AG09319 (cell line): Measurements from ENCODE around the gene KRTAP4-9.
"Not testable (repeated sequence)": the region's sequence is repeated elsewhere in the genome, so short reads cannot be mapped to it uniquely, and the experiment has no call there.

ENCODE experiments used
- DNase-seq: peaks from one replicate; pipeline ENCODE4 v3.0.0-alpha.2; 2010; ENCODE audit warnings: low read depth; ENCODE audit errors: extremely low read depth
- TF ChIP-seq, protein P1 (sequence below): IDR thresholded peaks from 2 replicates; pipeline ENCODE4 v1.5.1; 2011; ENCODE audit warnings: low read depth, mild to moderate bottlenecking, inconsistent platforms, low read length, moderate library complexity

KRTAP4-9 gene

DNA sequence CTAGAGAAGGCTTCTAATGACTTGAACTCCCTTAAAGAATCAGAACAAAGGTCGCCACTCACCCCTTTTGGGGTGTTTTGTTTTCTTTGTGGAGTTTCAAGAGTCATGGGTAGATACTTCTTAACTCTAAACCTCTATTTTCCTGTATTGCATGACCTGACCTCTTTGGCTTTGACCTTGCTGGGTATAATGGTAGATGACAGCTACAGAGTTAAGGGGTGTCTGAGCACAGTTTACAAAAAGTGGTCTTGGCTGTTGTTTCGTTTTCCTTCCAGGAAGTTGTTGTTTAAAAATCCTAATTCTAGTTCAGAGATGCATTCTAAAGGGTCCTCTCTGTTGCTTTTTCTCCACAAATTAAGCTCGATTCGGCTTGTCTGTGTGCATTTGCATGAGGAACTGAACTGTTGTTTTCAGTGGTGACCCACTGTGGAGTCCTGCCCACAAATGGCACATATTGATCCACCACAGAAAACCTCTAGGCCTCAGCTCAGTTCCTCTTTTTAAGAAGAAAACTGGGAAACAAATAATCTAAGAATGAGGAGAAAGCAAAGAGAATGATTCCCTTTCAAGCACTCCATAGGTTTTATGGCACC lies 16.3 kb upstream of the KRTAP4-9 start:
- not testable (repeated sequence) for DNase-seq

DNA sequence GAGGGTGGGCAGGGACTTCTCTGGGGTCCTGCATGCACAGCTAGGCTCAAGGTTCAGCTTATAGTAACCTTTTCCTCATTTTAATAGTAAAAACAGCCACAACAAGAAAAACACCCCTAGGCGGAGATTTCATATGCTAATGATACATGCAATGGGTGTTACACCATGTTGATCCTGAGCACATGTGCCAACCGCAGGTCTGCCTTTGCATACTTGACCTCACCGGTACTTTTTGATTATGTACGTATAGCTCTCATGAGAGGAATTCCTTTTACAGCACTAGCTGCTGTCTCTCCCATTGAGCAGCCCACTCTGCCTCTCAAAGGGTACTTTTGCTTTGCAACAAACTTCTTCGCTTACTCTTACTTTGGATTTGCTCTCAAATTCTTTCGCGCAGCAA lies 9.1 kb upstream of the KRTAP4-9 start:
- DNase-seq = no peak
- TF ChIP-seq, protein P1, sequence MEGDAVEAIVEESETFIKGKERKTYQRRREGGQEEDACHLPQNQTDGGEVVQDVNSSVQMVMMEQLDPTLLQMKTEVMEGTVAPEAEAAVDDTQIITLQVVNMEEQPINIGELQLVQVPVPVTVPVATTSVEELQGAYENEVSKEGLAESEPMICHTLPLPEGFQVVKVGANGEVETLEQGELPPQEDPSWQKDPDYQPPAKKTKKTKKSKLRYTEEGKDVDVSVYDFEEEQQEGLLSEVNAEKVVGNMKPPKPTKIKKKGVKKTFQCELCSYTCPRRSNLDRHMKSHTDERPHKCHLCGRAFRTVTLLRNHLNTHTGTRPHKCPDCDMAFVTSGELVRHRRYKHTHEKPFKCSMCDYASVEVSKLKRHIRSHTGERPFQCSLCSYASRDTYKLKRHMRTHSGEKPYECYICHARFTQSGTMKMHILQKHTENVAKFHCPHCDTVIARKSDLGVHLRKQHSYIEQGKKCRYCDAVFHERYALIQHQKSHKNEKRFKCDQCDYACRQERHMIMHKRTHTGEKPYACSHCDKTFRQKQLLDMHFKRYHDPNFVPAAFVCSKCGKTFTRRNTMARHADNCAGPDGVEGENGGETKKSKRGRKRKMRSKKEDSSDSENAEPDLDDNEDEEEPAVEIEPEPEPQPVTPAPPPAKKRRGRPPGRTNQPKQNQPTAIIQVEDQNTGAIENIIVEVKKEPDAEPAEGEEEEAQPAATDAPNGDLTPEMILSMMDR = no peak

- no peak for DNase-seq
- TF ChIP-seq, protein P1 = no peak
These were observed 7.1 kb upstream of the KRTAP4-9 start, which contains the start of gene KRTAP4-8 for GRCh38 chr17:41098042-41098441. KRTAP4-8 (minus strand) TSS chr17:41098142; CDS start chr17:41098084, 58 bp downstream.

DNA sequence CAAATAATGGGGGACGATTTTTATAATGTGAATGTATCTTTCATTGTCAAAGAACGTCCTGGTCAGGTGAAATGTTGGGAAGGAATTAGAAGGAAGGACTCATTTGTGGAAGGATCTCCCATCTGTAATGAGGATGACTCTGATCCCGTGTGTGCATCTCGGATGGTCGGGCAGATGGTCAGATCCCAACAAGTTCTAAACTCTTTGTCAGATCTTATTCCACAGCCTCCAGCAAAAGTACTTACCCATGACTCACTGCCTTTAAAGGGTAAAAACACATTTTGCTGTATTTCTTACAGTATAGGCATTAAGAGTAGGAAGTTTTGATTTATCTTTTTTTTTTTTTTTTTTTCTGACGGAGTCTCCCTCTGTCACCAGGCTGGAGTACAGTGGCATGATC lies 6.7 kb upstream of the KRTAP4-9 start:
- TF ChIP-seq, protein P1 = no peak

DNA sequence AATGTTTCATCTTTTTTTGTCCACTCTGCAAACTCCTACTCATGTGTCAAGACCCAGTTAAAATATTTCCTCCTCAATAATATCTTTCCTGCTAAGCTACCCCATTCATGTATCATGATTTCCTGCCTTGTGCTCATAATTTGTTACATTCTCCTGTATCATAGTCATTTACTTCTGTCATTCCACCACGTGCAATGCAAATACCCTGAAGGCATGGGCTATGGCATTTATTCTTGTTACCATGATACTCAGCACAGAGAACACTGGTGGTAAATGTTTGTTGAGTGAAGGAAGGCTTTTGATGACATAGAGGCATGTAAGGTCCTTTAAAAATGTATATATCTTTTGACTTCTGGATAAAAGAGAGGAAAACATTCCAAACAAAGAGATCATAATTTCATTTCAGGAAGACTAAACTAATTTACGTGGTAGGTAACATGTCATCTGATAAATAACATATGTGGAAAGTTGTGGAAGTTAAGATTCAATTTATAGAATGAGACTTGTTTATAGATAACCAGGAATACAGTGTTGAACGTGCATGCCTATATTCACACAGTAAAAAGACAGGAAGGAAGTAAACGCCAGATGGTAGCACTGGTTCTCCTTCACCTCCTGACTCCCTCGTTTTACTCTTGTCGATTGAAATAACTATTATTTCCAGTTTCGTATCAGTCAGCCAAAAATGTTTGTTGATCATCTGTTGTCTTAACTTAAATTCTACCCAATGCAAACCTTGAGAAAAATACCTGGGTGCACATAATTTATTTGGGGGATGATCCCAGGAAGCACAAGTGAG lies 5.3 kb upstream of the KRTAP4-9 start:
- DNase-seq = peak; percentile 19

More for the DNA sequence above, 6.7 kb upstream of the KRTAP4-9 start:
- DNase-seq = peak; percentile 10

DNA sequence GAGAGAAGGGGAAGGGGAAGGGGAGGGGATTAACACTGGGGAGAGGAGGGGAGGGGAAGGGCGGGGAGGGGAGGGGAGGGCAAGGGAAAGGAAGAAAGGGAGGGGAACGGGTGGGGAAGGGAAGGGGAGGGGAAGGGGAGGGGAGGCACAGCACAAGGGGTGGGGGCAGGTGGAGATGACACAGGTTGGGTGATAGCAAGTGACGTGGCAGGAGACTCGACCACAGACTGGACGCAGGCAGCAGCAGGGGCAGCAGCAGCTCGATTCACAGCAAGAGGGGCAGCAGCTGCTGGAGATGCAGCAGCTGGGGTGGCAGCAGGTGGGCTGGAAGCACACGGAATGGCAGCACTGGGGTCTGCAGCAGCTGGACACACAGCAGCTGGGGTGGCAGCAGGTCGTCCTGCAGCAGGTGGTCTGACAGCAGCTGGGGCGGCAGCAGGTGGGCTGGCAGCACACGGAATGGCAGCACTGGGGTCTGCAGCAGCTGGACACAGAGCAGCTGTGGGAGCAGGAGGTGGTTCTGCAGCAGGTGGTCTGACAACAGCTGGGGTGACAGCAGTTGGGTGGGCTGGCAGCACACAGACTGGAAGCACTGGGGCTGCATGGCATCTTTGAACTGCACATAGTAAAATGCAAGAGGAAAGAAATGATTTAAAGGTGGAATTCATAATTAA lies 3.5 kb upstream of the KRTAP4-9 start, which contains the start of gene KRTAP4-16:
Gene KRTAP4-16 (minus strand): TSS at position 624 of the 674 bp plus-strand sequence. CDS start 0 bp downstream, at position 624.
- DNase-seq = no peak
- TF ChIP-seq, protein P1 = no peak

DNA sequence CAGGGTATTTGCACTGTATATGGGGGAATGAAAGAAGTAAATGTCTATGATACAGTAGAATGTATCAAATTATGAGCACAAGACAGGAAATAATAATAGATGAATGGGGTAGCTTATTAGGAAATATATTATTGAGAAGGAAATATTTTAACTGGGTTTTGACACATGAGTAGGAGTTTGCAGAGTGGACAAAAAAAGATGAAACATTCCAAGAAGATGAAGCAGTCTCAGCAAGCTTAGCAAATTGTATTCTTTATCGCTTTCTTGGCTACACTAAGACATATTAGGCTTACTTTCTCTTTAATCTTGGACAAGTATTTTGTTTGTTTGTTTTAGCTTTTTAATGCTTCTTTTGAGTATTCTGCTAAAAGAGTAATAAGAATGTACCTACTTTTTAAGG lies 1.3 kb upstream of the KRTAP4-9 start:
- TF ChIP-seq, protein P1 = no peak
- no peak for DNase-seq

DNA sequence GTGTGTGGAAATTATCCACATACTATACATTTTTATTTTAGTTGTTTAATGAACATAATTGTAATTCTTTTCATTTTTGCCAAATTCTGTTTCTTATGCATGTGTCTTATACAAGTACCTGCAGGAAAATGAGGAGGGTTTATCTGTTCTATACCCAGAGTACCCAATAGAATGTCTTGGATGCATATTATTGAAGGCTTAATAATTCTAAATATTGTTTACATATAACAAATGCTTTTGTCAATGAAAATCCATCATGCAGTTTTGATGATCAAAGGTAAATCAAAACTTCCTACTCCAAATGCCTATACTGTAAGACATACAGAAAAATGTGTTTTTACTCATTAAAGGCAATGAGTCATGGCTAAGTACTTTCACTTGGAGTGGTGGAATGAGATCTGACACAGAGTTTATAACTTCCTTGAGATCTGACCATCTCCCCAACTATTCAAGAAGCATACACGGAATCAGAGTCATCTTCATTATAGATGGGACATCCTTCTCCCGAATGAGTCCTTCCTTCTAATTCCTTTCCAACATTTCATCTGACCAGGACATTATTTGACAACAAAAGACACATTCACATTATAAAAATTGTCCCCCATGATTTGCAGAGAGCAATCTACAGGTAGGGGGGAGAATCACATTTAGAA lies 677 bp upstream of the KRTAP4-9 start:
- DNase-seq = not testable (repeated sequence)
